ENCODE data around the gene MLH3.

The MLH3 gene

DNA sequence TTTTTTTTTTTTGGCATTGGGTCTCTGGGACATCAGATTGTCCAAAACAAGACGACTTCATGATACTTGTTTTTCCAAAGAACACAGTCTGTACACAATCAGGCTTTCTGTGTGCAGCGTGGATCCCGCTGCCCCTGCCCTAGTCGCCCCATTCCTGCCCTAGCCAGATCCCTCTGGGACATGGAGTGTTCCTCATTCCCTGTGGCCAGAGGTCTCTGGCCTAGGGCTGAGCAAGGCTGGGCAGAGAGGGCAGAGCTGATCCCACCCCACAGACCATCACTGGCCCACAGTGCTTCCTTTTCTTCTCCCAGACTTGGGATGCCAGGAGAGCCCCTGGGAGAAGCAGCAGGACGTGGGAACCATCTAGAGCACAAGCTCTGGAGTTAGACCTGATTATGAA, 69.4 kb downstream of the MLH3 start:
- no peak for DNase-seq

DNA sequence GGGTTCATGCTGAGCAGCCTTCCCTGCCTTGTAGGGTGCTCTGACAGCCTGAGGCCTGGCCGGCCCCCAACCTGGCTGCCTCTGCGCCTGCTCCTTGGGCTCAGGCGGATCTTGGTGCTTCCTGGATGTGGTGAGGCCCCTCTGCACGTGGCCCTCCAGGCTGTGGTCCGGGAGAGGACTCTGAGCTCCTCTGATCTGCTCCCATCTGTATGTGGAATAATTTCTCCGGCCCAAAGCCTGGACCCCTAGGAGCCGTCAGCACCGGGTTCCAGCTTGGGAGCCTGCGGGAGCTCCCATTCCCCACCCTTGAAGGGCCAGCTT, 69.8 kb downstream of the MLH3 start:
- no peak for DNase-seq

DNA sequence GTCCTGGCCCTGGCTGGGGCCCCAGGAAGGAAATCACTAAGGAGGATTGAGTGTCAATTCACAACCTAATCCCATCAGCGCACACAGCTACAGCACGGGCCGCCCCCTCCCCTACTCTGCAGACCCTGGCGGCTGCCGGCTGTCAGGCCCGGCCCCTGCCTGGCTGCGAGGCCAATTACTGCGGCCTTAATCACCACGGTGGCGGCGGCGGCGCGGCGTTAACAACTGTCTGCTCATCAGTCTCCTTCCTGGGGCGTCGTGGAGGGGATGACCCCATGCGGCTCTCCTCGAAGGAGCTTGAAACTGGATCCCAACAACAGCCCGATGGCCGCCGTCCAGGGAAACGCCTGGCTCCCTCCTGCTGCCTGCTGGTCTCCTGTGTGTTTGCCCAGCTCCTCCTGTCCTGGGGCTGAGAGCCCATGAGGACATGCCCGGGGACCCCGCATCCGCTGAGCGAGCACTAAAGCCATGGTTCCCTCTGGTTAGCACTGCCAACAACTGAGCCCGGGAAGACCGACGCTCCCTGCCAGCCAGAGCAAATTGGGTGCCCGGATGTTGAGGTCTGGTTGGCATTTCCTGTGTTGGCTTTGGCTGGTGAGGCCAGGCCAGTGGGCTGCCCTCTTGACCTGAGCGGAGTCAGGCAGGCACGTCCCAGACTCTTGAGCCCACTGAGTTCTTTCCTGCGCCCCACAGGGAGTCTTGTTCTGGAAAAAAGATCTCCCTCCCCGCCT, 70.4 kb downstream of the MLH3 start:
- DNase-seq, result no peak

DNA sequence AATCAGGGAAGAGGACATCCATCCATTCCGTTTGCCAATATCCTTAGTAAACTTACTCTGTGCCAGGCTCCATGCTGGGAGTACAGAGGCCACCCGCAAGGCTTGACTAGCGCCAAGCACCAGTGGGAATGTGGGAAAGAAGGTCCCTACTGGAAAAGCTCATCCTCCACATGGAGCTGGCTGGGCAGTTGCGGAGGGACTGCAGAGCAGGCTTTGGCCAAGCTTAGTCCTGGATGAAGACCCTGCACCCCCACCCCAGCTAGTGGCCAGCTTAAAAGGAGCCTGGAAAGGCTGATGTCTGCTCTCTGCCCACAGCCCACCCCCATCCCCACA, 70.9 kb downstream of the MLH3 start:
- no peak for DNase-seq

DNA sequence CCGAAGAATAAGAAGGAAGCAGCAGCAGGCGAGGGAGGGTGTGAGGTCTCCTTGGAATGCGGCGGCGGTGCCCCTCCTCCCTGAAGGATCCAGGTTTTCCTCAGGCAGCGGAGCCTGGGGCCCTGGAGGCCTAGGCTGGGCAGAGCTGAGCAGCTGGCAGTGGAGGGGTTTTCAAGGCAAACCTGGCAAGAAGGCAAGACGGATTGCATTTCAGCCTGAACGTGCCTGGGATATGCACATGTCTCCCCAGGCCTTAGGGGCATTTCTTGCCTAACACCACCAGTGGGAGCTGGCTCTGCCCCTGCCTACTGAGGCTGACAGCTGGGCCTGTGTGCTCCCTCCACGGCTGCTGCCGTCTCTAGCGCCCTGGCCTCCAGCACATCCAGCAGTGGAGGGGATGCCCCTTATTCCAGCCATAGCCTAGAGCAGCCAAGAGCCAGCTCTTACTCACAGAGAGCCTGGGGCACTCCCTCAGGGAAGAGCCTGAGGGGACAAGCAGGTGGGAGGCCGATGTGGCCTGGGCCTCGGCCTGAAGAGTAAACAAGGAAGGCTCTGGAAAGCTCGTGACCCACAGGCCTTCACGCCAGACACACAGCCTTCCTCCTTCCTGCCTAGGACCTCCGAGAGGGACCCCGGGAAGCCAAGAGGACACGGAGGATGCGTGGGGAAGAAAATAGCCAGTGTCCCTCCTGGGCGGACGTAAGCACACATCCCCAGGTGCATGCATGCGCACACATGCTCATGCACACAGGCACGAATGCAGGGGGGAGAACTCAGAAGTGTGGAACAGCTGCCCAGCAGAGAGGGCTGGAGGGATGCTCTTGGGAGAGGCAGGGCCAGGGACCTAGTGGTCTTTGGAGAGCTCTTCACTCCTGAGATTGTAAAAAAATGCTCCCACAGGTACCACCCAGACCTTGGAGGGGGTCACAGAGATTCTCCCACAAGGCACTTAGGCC, 71.5 kb downstream of the MLH3 start:
- no peak for DNase-seq

DNA sequence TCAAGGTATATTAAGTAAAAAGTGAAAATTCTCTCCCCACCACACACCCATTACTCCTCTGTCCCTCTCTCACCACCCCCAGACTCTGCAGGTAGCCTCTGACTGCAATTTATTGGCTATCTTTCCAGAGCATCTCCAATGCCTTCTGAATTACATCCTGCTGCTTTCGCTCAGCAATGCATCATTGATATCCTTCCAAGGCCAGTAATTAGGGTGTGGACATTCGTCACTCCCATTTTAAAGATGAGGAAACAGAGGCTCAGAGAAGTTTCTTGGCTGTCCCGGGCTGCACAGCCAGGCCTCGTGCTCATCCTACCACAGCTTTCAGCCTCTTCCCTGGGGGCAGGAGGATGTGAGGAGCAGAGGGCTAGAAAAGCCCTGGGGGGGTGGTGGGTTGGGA, 72.2 kb downstream of the MLH3 start:
- DNase-seq, result no peak

DNA sequence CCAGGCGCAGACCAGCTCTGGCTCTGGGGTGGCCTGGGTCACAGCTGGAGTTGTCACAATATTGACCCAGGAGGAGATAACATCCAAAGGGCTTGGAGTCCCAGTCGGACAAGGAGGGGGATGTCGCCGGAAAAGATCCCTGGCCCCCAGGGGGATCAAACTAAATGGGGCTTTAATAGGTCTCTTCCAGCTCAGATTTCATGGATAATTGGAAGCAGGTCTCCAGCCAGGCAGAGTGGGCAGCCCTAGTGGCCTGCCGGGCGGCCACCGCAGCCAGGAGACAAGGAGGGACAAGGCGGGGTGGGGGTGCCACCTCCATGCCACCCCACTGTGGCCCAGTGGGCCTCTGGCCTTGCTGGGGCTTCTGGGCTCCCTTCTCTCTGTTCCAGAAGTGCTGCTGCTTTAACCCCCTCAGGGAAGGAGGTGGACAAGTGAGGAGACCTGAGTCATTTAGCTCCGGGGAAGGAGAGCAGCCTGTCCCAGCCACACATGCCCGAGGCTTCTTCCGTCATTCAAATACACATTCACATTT, 72.8 kb downstream of the MLH3 start:
- no peak for DNase-seq

DNA sequence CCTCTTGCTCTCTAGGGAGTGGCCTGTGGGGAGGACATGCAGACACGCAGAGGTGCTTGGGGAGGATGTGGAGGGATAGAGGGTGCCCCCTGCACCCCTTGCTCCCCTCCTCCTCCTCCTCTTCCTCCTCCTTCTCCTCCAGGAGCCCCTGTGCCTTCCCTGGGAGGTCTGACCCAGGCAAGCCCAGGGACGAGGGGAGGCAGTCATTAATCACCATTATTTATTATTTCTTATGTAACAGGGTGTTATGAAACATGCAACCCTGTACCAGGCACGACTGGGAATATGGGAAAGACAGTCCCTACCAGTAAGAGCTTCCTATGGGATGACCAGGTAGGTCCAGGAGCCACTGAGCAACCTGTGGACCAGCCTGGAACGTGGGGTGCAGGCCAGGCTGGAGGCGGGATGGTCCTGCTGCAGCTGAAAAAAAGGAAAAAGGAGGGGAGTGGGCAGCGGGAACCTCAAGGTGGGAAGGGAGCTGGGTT, 73.3 kb downstream of the MLH3 start:
- DNase-seq, result no peak

DNA sequence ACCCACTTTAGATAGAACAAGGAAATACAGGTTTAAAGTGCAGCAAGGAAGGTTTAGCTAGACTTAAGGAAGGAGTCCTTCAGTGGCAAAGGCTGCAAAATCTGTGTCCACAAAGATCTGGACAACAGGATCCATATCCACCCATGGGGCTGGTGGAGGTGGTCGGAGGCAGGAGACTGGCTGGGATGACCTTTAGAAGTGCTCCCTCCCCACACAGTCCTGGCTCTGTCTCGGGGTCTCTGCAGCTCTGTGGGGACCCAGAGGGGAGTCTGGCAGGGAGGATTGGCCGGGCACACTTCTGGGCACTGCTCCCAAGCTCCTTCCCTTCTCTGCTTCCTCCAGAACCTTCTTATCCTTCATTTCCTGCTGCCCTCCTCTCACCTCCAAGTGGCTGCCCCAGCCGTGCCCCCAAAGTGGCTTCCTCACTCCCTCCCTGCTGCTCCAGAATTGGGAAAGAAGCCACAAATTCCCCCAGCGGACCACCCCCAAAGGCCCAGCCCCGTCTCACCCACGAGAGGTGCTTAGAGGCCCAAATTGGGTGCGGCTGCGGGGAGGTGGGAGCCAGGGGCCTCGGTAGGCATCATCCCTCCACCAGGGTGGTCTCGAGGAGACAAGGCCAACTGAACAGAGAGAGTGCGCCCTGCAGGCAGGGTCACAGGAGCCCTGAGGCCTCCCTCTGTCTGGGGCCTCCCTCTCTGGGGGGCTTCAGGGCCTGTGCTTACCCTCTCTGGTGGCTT, 73.9 kb downstream of the MLH3 start:
- no peak for DNase-seq

DNA sequence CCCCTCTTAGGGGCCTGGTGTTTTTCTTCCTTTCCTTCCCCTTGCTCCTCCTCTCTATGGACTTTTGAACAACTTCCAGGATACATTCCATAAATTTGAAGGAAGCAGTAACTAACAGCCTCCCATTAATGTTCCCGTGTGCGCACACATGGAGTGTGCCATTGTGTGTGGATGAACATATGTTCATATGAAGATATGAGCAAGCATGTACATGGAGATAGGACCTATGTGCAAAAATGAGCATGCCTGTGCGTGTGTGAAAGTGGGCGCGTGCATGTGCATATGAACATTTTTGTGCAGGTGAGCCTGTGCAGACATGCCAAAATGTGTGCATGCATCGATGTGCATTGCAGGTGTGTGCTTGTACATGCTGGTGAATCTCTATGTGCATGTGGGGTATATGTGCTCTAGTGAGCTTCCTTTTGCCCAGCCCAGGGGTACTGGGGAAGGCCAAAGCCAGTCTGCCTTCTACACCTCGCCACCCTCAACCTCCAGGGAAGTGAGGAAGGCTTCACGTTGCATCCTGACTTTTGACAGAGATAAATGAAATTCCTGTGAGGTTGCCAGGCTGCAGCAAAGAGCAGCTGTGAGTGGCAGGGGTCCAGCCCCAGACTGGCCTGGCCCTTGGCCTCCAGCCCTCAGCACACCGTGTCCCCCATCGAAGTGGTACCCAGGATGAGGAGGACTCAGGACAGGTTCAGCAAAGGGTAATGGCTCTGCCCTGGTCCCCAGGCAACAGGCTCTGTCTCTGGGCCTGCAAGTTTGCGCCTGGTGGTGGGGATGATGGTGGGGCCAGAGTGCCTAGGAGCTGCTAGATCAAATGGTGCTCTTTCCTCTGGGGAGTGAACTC, 74.8 kb downstream of the MLH3 start:
- no peak for DNase-seq

DNA sequence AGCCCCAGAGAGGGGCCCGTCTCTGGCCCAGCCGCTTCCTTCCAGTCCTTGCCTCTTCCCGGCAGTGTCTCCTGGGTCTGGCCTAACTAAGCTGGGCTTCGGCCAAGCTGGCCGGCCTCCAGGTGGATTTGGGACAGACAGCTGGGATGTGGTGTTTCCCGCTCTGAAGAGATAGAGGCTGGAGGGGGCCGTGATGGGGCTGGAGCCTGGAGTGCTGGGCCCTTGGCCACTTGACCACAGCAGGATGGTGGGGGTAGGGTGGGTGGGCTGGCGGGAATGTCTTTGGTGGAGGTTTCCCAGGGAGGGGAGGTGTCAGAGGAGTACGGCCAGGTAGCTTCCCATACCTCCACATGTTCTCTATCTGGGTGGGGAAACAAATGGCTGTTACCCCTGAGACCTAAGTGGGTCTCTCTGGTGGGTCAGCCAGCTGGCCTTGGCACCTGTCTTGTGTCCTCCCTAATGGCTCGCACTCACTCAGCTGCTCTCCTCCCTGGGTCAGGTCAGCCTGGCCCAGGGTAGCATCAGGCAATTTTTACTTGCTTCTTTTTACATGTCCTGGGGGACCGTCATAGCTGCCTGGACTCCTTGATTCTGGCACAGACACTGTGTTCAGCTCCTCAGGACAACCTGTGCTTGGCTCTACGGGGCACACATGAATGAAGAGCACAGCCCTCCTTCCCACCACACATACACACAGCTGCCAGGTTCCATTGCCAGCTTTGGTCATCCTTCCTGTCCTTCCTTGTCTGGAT, 76.0 kb downstream of the MLH3 start:
- DNase-seq, result no peak

DNA sequence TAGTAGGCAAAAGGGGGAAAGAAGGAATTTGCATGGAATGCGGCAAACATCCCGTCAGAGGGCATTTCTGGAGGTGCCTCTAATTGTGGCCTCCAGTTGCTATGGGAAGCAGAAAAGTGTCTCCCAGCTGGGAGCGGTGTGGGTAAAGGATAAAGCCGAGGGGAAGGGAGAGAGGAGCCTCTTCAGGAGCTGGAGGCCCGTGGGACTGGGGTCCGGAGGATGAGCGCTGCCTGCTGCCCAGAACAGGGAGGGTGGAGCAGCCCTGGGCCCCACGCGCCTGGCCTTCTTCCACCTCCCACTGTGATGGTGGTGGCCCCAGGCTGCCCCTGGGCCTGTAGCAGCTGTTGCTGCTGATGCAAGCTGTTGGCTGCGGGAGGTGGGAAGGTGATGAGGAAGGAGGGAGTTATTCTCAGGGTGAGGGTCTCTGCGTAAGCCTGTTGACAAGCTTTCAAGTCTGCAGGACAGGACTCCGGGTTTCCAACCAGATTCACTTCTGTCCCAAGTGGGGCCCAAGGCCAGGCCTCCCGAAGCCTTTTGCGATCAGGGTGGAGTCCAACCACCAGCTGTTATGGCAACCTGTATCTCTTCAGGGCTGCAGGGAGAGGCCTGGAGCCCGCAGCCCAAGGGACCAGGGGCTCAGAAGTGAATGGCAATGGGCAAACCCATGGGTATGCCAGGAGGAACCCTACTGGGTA, 76.8 kb downstream of the MLH3 start:
- DNase-seq, result no peak

DNA sequence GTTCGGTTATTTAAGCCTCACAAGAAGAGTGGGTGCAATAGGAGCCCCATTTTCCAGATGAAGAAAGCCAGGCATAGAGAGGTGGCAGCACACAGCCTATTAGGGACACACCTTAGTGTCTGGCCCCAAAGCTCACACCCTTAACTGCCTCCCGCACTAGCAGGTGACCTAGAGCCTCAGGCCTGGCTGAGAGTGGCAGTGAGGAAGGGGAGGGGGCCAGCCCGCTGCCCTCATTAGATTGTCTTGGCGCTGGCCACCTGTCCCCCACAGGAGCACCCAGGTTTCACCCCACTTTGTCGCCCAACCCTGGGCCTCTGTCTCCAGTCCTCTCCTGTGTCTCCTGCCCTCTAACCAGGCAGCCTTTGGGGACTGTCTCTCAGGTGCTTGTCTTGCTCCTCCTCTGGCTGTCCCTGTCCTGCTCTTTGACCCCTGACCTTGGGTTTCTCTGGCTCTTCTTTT, 77.3 kb downstream of the MLH3 start:
- no peak for DNase-seq

DNA sequence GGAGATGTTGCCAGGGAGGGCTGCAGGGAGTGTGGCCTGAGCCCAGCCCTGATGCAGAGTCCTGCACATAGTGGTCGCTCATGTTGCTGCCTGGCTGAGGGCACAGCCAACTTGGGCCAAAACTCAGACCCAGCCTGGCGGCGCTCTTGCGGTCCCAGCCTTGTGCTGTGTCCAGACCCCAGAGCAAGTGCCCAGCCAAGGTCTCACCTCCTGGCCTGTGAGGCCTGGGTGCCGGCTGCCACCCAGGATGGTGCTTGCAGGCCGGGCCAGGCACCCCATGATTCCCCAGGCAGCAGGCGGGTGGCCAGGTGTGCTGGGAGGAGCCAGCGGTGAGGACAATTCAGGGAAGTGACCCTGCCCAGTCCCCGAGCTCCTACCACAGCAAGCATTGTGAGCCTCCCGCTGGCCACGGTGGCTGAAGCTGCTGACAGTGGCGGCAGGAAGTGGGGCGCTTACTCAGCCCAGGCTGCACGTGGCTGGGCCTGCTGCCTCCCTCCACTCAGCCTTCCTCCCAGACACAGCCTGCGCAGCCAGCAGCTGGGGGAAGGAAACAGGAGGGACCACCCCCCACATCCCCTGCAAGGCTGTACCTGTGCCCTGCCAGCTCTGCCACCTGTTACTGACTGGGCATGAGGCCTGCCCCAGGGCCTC, 78.1 kb downstream of the MLH3 start:
- no peak for DNase-seq

DNA sequence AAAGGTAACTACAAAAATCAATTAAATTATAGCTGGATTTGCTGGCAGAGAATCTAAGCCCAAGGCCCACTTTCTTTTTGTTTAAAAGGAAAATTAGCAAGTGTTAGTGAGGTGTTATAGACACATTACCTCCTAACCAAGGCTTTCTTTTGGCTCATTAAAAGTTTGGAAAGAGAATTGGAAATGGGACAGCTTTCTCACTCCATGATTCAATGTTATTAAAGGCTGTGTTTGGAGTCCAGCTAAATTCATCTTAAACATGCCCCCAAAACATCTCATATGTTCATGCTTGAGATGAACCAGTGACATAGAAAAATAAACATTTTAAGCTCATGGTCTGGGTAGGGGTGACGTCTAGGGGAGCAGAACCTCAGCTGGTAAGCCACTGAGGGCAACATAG, 82.5 kb downstream of the MLH3 start:
- no peak for DNase-seq

DNA sequence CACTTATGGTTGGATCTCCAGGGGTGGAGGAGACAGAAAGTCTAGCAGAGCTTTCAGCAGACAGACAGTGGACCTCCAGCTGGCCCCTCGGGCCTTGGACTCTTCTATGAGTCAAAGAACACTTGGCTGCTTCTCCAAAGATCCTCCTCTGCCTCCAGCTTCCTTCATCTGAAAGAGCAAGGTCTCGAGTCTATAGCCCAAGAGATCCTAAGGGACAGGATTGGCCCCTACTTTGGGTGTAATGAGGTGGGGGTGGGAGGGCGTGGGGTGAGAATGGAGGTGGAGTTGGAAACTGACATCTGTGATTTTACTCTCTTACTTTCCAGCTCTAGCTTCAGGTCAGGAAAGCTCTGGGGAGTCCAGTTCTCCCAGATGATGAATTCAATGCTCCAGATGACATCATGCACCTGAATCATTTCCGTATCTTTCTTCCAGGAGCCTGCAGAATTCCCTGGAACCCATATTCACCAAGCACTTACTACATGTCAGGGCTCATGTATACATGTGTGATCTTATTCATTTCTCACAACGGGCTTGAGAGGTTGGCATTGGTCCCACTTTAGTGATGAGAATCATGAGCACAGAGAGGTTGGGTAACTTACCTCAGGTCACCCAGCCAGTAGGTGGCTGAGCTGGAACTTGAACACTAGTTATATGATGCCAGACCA, 85.6 kb downstream of the MLH3 start:
- DNase-seq, result no peak

DNA sequence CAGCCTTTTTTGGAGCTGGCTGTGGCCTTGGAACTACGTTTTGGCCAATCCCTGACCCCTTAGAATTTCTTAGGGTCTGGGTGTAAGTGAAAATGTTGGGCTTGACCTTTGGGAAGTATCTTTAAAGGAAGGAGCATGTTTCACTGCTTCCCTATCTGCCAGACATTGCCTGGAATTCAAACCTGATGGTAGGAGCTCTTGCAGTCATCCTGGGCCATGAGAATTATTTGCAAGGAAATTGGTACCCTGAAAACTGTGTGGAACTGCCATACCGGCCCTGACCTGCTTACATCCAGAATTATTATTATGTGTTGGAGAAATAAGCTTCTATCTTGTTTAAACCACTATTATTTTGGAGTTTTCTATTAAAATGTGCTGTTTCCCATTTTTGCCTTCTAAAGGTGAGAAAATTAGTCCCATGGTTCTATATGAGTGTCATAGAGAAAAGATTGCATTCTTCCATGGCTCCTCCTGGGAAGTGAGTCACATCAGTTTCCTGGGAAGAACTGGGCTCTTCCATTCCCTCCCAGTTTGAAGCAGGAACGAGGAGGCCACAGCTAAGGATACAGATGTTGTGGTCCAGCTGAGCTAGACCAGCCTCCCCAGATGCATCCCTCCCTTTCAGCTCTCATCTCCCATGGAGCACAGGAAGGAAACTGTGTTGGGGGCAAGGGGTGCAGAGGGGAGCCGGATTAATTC, 86.3 kb downstream of the MLH3 start:
- DNase-seq, result no peak

Measured in NCI-H1436 (cell line).